Stimulated activated CD4-positive, alpha-beta T cell treated with anti-CD3 and anti-CD28 coated beads, Interleukin-1b, Interleukin-23, amount 100 ng/mL, for 1 hour (primary cell): ENCODE data around the gene LIN28A.
A peak's percentile ranks its signal among the peaks of the same experiment; 100 is the strongest.

Source experiments
- DNase-seq, 2 donors: peaks; one replicate each; pipeline ENCODE4 v3.0.0-alpha.2; 2020; ENCODE audit warnings: low read depth in 2 of 2

LIN28A gene

DNA sequence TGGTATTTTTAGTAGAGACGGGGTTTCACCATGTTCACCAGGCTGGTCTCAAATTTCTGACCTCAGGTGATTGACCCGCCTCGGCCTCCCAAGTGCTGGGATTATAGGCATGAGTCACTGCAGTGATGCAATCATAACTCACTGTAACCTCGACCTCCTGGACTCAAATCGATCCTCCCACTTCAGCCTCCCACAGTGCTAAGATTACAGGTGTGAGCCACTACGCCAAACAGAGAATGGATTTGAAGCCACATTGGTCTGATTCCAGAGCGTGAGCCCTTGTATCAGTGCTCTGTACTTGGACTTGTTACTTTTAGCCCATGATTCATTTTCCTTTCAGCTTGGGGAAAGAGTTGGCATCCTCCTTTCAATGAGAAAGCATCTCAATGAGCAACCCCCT, 23.2 kb upstream of the LIN28A start:
- DNase-seq = no peak

DNA sequence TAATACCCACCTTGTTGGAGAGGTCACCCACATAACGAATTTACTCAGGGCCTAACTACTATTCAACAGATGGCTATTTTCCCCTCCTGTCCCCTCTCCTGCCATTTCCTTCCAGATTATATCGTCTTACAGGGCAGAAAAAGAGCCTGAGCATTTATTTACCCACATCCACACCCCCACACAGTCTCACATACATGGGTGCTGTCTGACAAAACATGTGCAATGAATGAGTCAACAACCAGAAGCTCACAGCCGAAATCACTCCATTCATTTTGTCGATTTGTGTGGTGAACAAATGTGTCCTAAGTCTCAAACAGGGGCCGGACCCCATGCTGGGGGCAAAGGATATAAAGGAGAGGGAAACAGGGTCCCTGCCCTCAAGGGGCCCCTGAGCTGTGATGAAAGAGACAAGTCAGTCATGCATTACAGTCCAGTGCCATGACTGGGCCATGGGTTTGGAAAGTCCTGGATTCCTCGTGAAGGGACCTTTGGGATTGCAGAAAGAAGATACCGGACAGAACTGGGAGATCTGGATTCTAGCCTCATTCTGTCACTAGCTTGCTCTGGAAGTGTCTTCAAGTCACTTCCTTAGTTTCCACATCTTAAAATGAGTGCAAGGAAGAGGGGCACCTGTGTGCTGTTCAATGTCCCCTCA, 21.7 kb upstream of the LIN28A start:
- no peak for DNase-seq

DNA sequence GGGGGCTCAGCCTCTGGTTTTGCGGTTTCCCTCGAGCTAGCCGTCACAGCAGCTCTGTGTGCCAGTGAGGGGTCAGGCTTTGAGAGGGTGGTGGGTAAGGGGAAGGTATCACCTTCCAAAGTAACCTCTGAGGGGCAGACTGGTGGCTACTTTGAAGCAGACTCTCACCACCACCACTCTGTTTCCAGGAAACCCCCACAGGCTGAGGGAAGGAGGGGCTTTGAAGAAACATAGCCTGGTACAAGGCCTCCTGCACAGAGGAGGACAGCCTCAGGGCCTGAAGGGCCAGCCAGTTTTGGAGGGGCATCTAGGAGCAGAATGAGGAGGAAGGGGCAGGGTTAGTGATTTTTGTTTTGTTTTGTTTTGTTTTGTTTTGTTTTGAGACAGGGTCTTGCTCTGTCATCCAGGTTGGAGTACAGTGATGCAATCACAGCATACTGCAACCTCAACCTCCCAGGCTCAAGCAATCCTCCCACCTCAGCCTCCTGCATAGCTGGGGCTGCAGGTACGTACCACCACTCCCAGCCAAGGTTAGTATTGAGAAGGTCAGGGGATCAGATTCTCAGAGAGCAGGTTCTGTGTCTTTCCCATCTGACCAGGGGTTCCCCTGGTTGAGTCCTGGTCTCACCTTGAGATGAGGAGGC, 20.9 kb upstream of the LIN28A start:
- no peak for DNase-seq

DNA sequence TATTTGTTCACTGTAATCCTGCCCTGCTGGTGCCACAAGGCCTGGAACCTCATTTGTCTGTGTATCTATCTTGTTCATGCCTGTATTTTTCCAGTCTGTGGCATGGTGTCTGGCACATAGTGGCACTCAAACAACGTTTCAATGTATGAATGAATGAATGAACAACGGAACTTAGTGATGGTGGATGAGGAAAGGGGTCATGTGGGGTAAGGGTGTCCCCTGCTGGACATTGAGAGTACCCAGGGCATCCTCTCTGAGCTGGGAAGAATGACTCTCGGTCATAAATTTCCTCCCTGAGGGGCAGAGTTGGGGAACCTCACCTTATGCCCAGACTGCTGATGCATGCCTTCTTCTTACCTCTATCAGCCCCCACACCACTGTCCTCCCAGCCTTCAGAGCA, 19.2 kb upstream of the LIN28A start:
- peak in 1 of 2 donors; percentile 22 for DNase-seq

DNA sequence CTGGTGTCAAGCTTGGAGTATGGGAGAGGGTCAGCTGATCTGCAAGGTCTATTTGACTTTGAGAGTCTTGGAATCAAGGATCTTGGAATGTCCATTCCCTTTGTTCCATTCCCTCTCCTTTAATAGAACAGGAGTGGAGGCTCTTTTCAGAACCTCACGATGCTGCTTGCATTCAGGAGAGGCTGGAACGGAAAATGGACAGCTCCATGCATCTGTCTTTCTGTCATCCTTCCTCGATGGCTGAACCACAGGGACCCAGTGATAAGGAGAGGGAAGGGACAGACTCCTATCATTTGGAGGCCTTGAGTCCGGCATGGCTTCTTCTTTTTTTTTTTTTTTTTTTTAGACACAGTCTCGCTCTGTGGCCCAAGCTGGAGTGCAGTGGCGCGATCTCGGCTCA, 14.9 kb upstream of the LIN28A start:
- no peak for DNase-seq

DNA sequence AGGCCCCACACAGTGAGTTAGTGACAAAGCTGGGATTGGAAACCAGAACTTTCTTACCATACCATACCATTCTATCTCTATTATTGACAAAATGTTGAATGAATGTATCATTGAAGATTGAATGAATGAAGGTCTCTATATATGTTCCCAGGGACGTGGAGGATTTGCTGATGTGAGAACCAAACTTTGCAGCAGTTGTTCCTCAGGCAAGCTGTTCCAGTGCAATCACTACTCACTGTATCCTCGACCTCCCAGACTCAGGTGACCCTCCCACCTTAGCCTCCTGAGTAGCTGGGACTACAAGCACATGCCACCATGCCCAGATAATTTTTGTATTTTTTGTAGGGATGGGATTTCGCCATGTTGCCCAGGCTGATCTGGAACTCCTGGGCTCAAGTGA, 11.6 kb upstream of the LIN28A start:
- no peak for DNase-seq

DNA sequence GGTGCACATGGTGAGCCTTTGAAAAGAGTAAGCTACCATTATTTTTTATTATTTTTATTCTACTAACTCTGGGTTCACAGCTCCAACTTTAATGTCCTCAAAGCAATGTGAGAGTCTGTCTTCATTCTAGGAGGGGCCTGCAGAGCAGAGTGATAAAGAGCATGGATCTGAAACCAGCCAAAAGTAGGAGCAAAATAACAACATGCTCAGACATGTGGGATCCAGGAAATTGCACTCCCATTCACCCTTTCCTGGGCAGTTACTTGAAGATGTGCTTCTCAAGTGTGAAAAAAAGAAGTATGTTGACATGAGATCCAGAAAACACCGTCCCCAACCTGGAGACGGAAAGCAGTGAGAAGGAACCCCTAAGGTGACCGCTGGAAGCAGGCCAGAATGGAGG, 8.7 kb upstream of the LIN28A start:
- no peak for DNase-seq

DNA sequence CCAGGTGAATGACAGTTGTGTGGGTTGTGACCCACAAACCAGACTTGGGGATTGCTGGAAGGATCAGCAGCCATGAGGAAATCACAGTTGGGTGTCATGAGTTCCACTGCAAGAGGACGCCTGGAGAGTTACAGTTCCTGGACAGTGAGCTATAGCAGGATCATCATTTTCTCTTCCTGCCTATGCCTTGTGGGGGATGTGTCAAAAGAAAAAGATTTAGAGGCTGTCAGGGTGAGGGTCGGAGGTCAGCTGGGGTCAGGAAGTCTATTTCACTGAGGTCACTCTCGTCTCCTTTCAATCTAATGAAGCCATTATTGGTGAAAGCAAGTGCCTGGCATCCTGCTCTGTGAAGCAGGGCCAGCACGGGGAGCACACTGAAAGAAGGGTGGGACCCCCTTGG, 7.0 kb upstream of the LIN28A start:
- DNase-seq = no peak

DNA sequence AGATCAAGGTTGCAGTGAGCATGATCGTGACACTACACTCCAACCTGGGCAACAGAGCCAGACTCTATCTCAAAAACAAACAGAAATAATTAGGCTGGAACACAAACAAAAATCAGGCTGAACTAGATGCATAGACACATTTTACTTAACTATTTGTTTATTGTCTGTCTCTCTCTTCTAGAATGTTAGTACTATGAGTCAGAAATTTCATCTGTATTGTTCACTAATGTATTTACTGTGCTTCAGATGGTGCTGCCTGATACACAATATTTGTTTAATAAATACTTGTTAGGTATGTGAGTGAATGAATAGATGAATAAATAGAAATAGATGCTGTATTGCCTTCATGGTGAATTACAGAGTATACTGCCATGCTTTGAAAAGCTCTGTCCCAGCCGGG, 6.0 kb upstream of the LIN28A start:
- DNase-seq = no peak

DNA sequence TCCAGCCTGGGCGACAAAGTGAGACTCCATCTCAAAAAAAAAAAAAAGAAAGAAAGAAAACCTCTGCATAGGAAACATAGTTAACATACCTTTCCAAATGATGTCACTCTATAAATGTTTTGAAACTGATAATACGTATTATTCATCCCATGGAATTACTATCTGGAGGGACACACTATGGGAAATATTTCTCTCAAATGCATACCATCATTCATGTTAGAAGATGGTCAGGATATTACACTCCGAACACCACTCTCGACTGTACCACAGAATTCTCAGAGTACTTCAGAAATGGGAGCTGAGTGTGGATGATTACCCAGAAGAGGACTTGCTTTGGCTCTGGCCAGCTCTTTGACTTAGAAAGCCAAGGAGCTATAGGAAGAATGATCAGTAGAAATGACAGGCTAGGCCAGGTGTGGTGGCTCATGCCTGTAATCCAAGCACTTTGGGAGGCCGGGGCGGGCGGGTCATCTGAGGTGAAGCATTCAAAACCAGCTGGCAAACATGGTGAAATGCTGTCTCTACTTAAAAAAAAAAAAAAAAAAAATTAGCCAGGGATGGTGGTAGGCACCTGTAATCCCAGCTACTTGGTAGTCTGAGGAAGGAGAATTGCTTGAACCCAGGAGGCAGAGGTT, 5.2 kb upstream of the LIN28A start:
- DNase-seq = no peak

DNA sequence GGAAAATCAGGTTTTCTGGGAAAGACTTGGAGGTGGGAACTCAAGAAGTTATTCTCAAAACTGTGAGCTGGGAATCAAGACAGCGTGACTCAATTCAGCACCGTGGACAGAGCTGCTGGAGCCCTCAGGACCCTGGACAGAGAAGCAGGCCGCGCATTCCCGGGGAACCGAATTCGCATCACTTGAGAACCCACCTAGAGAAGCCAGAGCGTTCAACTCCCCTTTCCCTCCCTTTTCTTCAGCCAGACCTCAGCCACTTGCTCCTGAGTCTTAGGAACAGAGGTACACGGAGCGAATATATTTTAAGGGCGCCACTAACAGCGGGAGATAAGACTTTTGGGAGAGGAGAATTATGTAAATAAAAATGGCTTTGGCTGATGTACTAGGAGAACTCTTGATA, 2.0 kb upstream of the LIN28A start:
- DNase-seq = peak; percentile 50 to 69

DNA sequence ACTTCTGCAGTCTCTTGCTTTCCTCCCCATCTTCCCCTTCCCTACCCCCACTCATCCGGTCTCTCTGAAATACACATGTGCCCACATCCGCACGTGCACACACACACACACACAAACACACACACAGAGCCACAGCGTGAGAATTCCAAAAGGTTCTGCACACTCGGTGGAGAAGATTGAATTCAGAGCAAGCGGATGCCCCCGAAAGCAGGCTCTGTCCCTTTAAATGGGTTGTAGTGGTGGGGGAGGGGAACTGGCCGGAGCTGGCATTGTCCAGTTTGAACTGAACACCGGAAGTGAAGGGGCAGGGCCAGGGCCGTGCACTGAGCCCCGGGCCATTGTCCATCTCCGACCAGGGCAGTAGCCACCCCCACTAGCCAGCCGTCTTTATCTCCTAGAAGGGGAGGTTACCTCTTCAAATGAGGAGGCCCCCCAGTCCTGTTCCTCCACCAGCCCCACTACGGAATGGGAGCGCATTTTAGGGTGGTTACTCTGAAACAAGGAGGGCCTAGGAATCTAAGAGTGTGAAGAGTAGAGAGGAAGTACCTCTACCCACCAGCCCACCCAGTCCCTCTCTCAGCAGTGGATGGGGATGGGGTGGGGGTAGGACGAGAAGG, 1.3 kb upstream of the LIN28A start:
- no peak for DNase-seq

DNA sequence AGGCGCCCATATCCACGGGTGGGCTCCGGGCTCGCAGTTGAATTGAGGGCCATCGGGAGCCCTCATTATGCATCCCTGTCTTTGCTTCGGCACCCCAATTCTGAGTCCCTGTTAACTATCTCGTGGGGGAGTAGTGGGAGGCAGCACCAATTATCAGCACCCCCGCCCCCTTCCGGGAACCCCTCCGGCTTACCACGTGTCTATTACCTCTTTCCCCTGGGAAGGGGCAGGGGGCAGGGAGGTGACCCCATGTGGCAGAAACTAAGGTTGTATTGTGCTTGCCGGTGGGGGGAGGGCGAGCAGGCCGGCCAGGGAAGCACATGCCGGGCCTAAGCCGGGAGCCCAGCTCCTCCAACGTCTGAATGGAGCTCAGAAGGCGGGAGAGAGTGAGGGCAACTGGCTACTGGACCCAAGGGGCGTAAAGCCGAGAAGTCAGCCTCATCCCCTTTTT, 1.0 kb downstream of the LIN28A start:
- no peak for DNase-seq

DNA sequence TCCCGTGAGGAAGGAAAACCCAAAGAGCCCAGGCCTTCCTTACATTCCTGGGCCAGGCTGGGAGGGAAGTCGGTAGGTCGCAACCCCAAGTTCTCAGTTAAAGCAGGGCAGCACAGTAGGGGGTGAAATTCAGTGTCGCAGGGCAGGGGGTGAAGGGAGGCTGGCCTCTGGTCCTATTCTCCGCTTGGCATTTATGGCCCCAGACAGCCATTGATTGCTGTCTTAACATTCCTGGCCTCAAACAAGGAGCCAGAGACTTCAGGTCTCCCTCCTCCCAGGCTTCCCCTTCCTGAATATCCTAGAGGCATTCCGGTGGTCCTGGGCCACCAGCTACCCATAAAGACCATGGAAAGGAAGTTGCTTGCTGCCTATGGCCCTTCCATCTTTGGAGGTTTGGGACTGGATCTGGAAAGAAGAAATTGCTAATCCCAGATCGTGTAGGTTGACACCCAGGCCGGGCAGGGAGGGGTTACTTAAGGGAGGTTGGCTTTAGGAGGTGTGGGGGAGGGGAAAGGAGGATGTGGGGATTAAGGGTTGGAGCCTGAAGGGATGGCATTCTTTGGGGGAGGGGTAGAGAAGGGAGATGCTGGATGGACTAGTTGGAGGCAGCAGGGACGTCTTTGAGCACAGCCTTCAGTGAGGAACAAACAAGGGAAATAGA, 1.7 kb downstream of the LIN28A start:
- DNase-seq = no peak

DNA sequence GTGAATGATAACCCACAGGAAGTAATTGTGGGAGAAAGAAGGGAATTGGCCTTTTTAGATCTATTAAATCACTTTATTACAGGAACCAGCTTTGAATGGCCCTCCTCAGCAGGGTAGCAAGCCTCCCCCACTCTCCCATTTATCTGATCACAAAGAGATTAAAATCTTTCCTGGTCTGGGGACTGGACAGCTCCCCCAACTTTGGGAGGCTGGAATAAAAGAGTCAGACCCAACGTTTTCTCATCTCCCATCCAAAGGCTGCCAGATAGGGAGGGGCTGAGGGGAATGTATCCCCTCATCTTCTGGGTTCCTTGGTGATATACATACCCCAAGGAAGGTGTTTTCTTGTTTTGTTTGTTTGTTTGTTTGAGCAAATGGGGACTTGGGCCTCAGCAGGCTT, 2.4 kb downstream of the LIN28A start:
- no peak for DNase-seq

DNA sequence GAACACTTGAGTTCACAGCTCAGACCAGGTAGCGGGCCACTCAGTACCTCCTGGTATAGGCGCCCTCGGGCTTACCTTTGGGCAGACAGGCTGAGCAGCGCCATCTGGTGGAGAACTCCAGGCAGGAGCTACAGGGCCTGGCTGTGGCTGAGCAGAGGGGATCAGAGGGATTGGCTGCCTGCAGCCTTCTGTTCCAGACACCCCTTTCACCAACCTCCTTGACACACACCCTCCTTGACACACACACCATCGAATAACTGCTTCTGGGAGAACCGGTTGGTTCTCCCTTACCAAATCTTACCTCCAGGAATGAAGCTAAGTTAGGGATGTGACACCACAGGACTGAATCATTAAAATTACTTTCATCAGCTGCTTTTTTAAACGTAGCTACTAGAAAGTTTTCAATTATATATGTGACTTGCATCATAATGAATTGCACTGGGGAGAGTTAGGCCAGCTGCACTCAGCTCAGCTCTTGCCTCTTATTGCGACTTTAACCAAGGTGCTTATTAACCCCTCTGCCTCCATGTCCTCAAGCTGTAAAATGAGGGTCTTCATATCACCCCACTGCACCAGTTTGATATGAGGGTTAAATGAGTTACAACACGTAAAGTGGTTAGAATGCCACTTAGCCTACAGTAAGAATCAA, 6.6 kb downstream of the LIN28A start:
- DNase-seq = peak; percentile 72 to 74

DNA sequence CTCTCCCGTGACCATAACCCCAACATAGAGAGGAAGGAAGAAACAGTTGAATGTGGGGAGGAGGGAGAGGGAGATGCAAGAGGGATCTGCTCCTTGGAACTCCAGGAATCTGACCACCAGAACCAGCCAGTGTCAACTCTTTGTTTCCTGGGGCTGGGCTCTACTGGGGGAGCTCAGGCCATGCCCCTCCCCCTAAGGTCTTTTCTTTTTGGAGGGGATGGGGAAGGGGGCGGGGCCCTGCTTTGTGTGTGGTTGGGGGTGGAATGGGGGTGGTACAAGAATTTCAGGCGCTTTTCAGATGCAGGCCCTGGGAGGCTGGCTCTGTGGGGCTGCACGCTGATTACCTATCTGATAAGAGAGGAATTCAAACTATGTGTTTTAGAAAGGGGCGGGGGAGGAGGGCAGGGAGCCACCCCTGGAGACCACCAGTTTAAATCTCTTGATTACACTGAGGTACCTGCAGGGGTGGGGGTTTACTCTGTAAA, 8.3 kb downstream of the LIN28A start:
- DNase-seq = no peak

DNA sequence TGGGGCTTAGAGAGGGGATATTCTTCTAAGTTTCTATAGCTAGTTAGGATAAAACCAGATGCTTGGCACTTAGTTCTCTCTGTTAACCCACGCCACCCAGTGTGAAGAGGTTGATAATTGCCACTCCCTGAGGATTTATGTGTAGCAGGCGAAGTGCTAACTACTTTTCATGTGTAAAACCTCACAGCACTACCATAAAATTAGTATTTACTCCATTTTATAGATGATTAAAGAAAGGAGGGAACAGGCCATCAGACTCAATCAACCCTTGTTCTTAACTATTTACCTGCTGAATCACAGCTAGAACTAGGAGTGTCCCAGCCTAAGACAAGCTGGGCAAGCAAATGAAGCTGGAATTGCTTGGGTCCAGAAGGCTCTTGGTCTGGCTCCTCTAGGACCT, 8.9 kb downstream of the LIN28A start:
- DNase-seq = no peak

DNA sequence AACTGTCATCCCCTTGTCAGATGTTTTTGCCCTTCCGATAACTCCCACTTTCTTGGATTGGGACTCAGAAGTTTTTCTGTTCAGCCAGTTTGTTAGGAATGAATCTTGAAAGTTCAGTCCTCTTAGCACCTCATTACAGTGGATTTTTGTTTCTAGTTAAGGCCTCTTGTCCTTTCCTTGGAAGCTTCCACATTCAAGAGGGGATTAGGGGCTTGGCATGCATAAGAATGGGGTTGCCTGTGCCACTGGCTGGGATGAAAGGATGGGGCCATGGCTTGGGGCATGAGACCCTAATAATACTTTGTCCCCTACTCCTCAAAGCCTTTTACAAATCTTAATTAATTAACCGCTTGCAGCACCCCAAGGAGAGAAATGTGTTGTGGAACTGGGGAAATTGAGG, 19.1 kb downstream of the LIN28A start:
- no peak for DNase-seq

DNA sequence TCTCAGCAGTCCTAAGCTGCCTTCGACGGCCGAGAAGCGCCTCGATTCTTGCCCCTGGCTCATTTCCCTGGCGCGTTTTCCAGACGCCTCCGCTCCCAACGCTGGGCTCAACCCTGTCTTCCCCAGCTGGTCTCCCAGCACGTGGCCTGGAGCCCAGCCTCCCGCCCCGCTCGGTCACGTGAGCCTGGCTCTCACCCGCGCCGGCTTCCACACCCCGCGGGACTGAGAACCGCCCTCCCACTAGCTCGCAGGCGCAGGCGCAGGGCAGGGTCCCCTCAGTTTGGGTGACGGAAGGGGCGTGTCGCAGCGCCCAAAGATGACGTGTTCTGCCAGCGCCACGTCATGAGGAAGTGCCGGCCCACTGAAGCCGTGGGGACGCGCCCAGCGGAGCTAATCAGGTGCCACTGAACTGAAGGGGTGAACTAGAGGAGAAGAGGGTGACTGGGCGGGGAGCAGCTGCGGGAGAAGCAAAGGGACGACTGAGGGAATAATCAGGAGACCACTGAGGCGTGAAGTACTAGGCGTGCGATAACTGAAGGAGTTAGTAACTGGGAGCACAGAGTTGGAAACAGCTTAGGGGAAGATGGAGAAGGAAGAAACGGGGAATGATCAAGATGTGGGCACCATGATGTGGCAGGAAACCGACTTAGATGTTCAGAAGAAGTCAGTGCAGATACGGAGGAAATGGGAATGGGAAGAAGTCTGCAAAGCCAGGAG, 21.5 kb downstream of the LIN28A start, which contains the start of gene DHDDS:
DHDDS (plus strand) TSS at position 343 of the 717 bp plus-strand sequence. CDS start 625 bp downstream, outside the sequence.
- peak; percentile 95 to 96 for DNase-seq

DNA sequence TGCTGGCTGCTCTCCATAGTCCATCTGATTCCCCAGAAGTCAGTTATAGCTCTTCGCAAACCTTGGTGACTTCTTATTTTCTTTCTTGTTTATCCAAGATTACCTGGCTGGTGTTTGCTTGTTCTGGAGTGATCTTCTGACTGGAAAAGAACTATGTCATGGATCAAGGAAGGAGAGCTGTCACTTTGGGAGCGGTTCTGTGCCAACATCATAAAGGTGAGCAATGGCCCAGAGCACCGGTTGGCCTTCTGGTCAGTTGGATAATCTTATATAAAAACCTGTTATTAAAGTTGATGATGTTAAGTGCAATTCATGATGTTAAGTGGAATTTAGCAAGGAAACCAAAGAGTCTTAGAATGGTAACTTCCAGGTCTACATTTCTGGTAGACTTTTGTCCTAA, 22.2 kb downstream of the LIN28A start:
- no peak for DNase-seq
